Measurements from ENCODE around the gene KLHL29.

Gene KLHL29

DNA sequence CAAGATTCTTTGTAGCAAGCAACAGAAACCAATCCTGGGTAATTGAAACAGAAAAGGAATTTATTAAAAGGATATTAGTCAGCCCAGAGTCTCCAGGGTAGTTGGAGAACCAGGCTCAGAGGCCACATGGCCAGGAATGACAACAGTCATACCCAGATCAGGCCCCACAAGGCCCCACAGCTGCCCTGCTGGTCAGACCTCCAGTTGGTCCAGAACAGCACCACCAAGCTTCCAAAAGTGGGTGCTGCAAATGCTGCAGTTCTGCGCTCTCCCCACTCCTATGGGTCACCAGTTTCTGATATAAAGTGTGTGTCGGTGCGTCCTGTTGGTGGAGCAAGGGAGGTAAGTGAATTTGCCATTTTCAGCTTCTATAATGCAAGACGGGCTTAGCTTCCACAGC lies 29.9 kb downstream of the KLHL29 start:
- TF ChIP-seq POLR2AphosphoS5 (IDR thresholded peaks at IDR 0.05; ENCODE audit: low read depth, low read length) (no peak), PAX5 (IDR thresholded peaks at IDR 0.05; ENCODE audit: insufficient read depth, low read length, severe bottlenecking) (no peak), POU2F2 (IDR thresholded peaks at IDR 0.05; ENCODE audit: low read depth, low read length) (no peak), POLR2A (IDR thresholded peaks at IDR 0.05; ENCODE audit: low read depth, low read length) (no peak), TAF1 (IDR thresholded peaks at IDR 0.05; ENCODE audit: low read depth, low read length) (no peak), SPI1 (IDR thresholded peaks at IDR 0.05; ENCODE audit: low read depth, low read length) (no peak)
- FAIRE-seq (no peak), DNase-seq (ENCODE audit: insufficient read length, low spot score) (no peak)

DNA sequence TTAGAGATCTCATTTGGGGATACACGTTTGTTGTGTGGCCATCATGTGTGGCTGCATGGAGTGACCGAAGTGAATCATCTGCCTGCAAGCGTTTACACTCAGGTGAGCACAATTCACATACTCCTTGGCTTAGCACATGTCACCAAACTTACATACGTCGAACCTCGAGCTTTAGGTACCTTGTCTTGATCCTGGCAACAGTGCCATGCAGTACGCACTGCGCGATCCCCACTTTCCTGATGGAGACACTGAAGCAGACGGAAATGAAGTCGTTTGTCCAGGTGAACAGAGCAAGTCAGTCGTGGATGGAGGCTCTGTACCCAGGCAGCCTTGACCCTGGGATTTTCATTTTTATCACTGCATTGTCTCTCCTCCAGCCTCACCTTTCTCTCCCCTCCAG lies 32.3 kb downstream of the KLHL29 start:
- no peak for FAIRE-seq
- DNase-seq (ENCODE audit: insufficient read length, low spot score): no peak
- TF ChIP-seq PAX5 (IDR thresholded peaks at IDR 0.05; ENCODE audit: insufficient read depth, low read length, severe bottlenecking): no peak
- TF ChIP-seq POLR2A (IDR thresholded peaks at IDR 0.05; ENCODE audit: low read depth, low read length): no peak
- no peak for TF ChIP-seq POLR2AphosphoS5 (IDR thresholded peaks at IDR 0.05; ENCODE audit: low read depth, low read length)
- TF ChIP-seq POU2F2 (IDR thresholded peaks at IDR 0.05; ENCODE audit: low read depth, low read length): no peak
- no peak for TF ChIP-seq TAF1 (IDR thresholded peaks at IDR 0.05; ENCODE audit: low read depth, low read length)
- no peak for TF ChIP-seq SPI1 (IDR thresholded peaks at IDR 0.05; ENCODE audit: low read depth, low read length)

DNA sequence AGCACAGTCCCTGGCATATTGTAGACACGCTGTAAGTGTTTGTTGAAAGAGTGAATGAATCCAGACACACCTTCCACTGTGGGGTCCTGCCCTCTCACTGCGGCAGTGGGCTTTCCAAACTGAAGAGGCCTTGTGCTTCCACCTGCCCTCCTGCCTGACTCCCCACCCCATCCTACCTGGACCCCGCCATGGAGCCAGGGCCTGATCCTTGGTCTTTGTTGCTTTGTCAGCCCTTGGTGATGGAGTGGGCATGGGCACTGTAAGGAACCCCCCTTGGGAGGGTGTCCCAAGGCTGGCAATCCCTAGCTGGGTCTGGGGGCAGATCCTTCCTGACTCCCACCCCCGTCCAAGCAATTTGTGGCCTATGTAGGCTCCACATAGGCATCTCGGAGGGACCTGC lies 33.1 kb downstream of the KLHL29 start:
- TF ChIP-seq POLR2A (IDR thresholded peaks at IDR 0.05; ENCODE audit: low read depth, low read length) (no peak), TAF1 (IDR thresholded peaks at IDR 0.05; ENCODE audit: low read depth, low read length) (no peak)
- DNase-seq (ENCODE audit: insufficient read length, low spot score): no peak
- FAIRE-seq: no peak

DNA sequence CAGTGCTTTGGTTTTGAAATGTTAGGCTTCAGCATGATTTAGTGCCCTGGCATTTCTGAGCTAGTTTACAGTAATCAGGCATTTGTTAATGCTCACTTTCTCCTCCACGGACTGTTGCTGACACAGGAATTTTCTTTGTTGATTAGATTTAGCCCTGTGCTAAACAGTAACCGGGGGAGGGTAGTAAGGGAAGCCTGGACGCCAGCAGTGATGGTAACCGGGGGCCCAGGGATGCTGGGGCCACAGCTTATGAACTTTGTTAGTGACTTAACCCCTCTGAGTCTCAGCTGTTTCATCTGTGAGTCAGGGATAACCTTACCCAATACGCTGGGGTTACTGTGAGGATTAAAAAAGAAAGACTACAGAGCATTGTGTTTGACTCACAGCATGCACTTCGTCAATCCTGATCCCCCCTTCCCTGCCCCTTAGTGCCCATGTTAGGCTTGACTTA lies 33.5 kb downstream of the KLHL29 start:
- TF ChIP-seq PAX5 (IDR thresholded peaks at IDR 0.05; ENCODE audit: insufficient read depth, low read length, severe bottlenecking): no peak
- TF ChIP-seq POLR2AphosphoS5 (IDR thresholded peaks at IDR 0.05; ENCODE audit: low read depth, low read length): no peak
- TF ChIP-seq TAF1 (IDR thresholded peaks at IDR 0.05; ENCODE audit: low read depth, low read length): no peak
- TF ChIP-seq POLR2A (IDR thresholded peaks at IDR 0.05; ENCODE audit: low read depth, low read length): no peak
- TF ChIP-seq SPI1 (IDR thresholded peaks at IDR 0.05; ENCODE audit: low read depth, low read length): no peak
- TF ChIP-seq POU2F2 (IDR thresholded peaks at IDR 0.05; ENCODE audit: low read depth, low read length): no peak
- FAIRE-seq: no peak

DNA sequence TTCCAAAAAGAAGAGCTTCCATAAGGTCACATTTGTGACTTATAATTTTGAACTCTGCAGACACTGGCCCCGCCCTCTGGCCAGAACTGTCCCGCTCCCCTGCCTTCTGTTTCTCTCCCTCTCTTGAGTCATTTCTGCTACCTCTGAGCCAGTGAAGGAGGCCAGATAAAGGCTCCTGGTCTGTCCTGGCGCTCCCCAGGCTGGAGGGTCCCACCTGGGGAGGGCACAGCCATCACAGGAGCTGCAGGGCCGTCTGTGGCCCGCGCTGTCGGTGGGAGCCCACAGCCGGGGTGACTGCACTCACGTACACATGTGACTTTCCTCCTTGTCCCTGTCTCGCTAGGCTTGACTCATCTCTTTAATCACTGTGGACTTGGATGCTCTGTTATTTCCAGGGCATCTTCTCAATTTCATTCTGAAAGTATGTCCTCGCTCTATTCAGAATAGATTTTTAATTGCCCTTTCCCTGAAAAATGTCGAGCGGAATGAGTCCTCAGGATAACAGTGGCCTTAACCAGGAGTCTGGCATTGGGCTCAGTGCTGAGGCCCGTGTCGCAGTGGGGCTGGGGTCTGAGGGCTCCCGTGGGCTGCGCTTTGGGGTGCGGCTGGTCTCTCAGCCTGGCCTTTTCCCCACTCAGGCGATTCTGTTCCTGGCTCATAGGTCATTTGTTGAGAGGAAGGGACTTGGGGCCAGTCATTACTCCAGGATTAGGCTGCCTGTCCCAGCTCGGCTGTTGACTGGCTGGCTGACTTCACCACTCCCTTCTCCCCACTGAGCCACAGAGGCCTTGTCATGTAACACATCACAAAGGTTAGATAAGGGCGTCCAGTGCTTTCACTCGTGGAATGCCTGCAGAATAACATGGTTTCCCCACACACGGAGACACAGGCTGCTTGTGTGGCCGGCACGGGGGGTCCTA lies 34.5 kb downstream of the KLHL29 start:
- no peak for TF ChIP-seq POLR2A (IDR thresholded peaks at IDR 0.05; ENCODE audit: low read depth, low read length)
- TF ChIP-seq TAF1 (IDR thresholded peaks at IDR 0.05; ENCODE audit: low read depth, low read length): no peak
- FAIRE-seq (no peak), DNase-seq (ENCODE audit: insufficient read length, low spot score) (no peak)

More for the DNA sequence above, 33.5 kb downstream of the KLHL29 start:
- DNase-seq (ENCODE audit: insufficient read length, low spot score): no peak

DNA sequence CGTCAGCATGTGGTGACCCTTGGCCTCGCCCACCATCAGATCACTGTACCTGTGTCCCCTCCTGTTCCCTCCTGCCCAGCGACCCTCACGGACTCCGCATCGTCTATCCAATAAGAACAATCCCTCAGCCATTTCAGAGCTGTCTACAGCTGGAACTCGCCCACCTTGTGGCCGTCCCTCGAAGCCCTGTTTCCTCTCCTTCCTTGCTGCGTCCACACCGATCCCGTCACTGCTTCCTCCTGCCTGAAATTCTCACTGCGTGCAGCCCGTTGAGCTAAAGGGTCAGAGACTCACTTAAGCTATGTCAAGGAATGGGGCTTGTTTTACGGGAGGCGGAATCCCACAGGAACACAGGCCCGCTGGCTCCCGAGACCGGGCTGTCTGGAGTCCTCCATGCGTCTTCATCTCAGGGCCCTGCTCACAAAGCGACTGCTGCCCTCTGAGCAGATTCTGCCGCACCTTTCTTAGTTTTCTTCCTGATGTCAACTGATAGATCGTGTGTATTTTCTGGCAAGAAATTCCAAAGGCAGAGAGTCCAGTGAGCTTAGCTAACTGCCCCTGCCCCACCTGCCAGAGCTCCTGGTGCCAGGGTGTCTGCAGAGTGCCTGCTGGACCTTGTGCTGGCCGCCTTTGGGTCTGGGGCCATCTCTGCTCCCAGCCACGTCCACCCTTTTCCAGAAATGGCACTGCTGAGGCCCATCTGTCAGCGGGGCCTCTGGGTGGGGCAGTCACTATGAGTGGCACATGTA lies 35.3 kb downstream of the KLHL29 start:
- no peak for DNase-seq (ENCODE audit: insufficient read length, low spot score)
- FAIRE-seq: no peak
- TF ChIP-seq SPI1 (IDR thresholded peaks at IDR 0.05; ENCODE audit: low read depth, low read length): no peak
- no peak for TF ChIP-seq TAF1 (IDR thresholded peaks at IDR 0.05; ENCODE audit: low read depth, low read length)
- TF ChIP-seq PAX5 (IDR thresholded peaks at IDR 0.05; ENCODE audit: insufficient read depth, low read length, severe bottlenecking): no peak
- no peak for TF ChIP-seq POLR2AphosphoS5 (IDR thresholded peaks at IDR 0.05; ENCODE audit: low read depth, low read length)
- TF ChIP-seq POLR2A (IDR thresholded peaks at IDR 0.05; ENCODE audit: low read depth, low read length): no peak
- TF ChIP-seq POU2F2 (IDR thresholded peaks at IDR 0.05; ENCODE audit: low read depth, low read length): no peak

DNA sequence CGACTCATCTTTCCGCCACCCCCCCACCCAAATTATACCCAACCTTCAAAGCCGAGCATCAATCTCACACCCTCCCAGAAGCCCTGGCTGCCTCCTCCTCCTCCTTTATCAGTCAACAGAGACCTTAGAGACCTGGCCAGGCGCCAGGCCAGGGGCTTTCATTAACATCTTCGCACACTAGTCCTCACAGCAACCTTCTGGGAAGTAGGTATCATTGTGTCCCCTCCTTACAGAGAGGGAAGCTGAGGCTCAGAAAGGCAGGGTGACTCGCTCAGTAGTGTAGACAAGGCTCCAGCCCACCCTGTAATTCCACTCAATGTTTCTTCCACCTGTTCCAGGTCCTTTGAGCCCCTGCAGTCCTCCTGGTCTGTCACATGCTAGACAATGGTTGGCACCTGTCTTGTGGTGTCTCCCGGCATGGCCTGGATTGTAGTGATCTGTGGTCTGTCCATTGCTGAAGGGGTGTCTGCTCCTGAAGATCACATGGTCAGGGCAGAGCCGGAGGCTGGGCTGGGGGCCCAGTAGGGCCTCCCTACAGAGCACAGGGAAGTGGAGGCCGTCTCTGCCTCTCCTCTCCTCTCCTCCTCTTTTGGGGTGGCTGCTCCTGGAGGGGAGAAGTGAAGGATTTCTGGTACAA lies 36.0 kb downstream of the KLHL29 start:
- FAIRE-seq (no peak), DNase-seq (ENCODE audit: insufficient read length, low spot score) (no peak)
- TF ChIP-seq POLR2A (IDR thresholded peaks at IDR 0.05; ENCODE audit: low read depth, low read length) (no peak), SPI1 (IDR thresholded peaks at IDR 0.05; ENCODE audit: low read depth, low read length) (no peak)

DNA sequence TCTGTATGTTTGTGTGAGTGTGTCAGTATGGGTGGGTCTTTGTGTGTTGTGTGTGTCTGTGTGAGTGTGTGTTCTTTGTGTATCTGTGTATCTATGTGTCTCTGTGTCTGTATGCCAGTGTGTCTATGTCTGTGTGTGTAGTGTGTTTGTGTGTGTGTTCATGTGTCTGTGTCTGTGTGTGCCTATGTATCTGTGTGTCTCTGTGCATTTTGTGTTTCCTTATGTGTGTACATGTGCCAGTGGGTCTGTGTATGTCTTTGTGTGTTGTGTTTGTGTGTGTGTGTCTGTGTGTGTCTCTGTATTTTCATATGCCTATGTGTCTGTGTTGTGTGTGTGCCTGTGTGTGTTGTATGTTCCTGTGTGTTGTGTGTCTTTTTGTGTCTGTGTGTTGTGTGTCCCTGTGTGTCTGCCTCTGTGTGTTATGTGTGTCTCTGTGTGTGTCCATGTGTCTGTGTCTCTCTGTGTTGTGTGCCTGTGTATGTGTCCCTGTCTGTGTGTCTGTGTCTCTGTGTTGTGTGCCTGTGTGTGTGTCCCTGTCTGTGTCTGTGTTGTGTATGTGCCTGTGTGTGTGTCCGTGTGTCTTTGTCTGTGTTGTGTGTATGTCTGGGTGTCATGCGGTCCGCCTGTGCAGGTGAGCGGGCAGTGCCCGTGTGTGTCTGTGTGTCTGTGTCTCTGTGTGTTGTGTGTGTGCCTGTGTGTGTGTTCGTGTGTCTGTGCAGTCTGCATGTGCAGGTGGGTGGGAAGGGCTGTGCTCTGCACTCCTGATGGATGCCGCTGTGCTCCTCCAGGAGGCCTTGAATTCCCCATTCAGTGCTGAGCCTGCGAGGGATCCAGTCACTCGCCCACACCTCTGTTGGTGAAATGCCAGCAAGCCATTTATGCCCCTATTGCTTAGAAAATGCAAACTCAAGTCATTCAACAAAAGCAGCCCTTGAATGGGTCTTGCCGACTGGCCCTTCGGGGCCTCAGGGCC lies 37.4 kb downstream of the KLHL29 start:
- no peak for FAIRE-seq
- no peak for TF ChIP-seq SPI1 (IDR thresholded peaks at IDR 0.05; ENCODE audit: low read depth, low read length)
- TF ChIP-seq POLR2AphosphoS5 (IDR thresholded peaks at IDR 0.05; ENCODE audit: low read depth, low read length): no peak
- TF ChIP-seq PAX5 (IDR thresholded peaks at IDR 0.05; ENCODE audit: insufficient read depth, low read length, severe bottlenecking): no peak
- TF ChIP-seq TAF1 (IDR thresholded peaks at IDR 0.05; ENCODE audit: low read depth, low read length): no peak
- TF ChIP-seq POU2F2 (IDR thresholded peaks at IDR 0.05; ENCODE audit: low read depth, low read length): no peak
- no peak for DNase-seq (ENCODE audit: insufficient read length, low spot score)
